ENCODE results near the gene DBX1.

The DBX1 gene

GRCh38 chr11:20125927-20126326, 34.3 kb downstream of the DBX1 start:
- peak; percentile 67 for DNase-seq (ENCODE audit: low spot score)

GRCh38 chr11:20122131-20122530, 38.1 kb downstream of the DBX1 start:
- no peak for DNase-seq (ENCODE audit: low spot score)

- no peak for DNase-seq (ENCODE audit: low spot score)
These were observed 39.9 kb downstream of the DBX1 start for GRCh38 chr11:20120134-20120925.

- no peak for DNase-seq (ENCODE audit: low spot score)
These were observed 41.0 kb downstream of the DBX1 start for GRCh38 chr11:20119315-20119714.

- DNase-seq (ENCODE audit: low spot score): no peak
These were observed 42.1 kb downstream of the DBX1 start for GRCh38 chr11:20118209-20118608.

DNA sequence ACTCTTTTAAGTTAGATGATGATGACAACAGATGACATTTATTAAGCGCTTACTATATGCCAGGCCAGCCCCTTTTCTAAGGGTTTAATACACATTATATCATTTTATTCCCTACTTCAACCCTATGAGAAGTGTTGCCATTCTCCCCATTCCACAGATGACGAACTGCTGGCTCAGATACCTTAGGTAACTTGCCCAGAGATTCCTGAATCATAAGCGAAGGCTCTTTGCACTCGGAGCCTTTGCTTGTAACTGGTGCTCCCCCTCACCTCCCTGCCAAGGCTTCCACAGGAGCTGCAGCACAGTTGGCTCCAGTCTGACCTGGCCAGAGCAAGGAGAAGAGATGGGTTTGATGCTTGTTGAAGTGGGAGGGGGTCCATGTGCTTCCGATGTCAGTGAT, 43.0 kb downstream of the DBX1 start:
- DNase-seq (ENCODE audit: low spot score): no peak

GRCh38 chr11:20116825-20117224, 43.5 kb downstream of the DBX1 start:
- DNase-seq (ENCODE audit: low spot score): no peak

- peak; percentile 21 for DNase-seq (ENCODE audit: low spot score)
These were observed 45.7 kb downstream of the DBX1 start for GRCh38 chr11:20114588-20114987.

GRCh38 chr11:20113149-20113438, 47.2 kb downstream of the DBX1 start:
- no peak for DNase-seq (ENCODE audit: low spot score)

GRCh38 chr11:20112291-20113148, 47.8 kb downstream of the DBX1 start:
- peak; percentile 93 for DNase-seq (ENCODE audit: low spot score)

- DNase-seq (ENCODE audit: low spot score): no peak
These were observed 48.4 kb downstream of the DBX1 start for GRCh38 chr11:20111871-20112270.

DNA sequence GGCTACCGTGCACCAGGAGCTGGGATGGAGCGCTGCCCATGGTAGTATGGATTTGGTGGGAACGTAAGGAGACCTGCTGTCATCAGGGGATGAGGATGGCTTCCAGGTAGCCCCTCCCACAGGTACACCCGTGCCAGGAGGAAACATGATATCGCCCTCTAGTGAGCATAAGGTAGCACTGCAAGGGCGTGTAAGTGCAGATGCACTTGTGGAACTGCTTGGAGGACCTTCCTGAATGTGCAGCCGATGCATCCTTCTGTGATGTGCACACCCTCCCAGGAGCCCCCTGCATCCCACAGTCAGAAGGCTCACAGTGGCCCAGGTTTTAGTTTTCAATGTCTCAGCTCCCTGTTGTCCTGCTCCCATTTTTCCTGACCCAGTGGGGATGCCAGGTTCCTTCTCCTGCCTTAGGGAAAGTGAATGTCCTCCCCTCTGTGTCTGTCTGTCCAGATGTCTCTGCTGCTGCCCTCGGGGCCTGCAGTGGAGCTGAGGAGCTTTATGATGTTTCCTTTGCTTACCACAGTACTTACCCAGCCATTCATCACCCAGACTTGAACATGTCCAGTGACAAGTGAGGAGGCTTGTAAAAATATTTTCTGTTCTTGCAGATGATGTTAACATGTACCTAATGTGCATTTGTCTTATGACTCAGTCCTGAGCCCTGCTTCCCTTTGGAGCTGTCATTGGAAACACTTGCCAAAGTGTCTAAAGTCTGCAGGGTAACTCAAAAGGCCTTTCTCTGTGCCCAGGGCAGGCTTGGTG, 49.2 kb downstream of the DBX1 start:
- DNase-seq (ENCODE audit: low spot score): peak; percentile 54

- no peak for DNase-seq (ENCODE audit: low spot score)
These were observed 50.4 kb downstream of the DBX1 start for GRCh38 chr11:20109731-20110445.
